ENCODE measurements around the gene DYNC2H1. TPM values are rescaled to one million over a fixed set of nuclear protein-coding genes. Genes with fewer than 3 reads are reported as not detected.

DYNC2H1 gene
- total RNA-seq, 2 experiments from 2014 or later, result 1.3 to 2.0 TPM

- Mint-ChIP-seq H3K4me1 (ENCODE audit: low read depth) (no peaks in the 10 kb centered on the region), H3K9me3 (no peaks in the 10 kb centered on the region), H3K4me3 (no peak overlapping the region), H3K36me3 (ENCODE audit: low read depth) (no peaks in the 10 kb centered on the region), H3K27ac (no peak overlapping the region), H3K27me3 (no peaks in the 10 kb centered on the region)
- ChIA-PET POLR2A (no interaction called here), CTCF (no interaction called here)
- DNase-seq (no peak), ATAC-seq (no peak)
- TF ChIP-seq, protein P1, sequence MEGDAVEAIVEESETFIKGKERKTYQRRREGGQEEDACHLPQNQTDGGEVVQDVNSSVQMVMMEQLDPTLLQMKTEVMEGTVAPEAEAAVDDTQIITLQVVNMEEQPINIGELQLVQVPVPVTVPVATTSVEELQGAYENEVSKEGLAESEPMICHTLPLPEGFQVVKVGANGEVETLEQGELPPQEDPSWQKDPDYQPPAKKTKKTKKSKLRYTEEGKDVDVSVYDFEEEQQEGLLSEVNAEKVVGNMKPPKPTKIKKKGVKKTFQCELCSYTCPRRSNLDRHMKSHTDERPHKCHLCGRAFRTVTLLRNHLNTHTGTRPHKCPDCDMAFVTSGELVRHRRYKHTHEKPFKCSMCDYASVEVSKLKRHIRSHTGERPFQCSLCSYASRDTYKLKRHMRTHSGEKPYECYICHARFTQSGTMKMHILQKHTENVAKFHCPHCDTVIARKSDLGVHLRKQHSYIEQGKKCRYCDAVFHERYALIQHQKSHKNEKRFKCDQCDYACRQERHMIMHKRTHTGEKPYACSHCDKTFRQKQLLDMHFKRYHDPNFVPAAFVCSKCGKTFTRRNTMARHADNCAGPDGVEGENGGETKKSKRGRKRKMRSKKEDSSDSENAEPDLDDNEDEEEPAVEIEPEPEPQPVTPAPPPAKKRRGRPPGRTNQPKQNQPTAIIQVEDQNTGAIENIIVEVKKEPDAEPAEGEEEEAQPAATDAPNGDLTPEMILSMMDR (IDR thresholded peaks at IDR 0.05), result no peak
- intact Hi-C loops (cut with micrococcal nuclease), result no loop called here
These were observed 157.1 kb downstream of the DYNC2H1 start for GRCh38 chr11:103266167-103266831.

GRCh38 chr11:103272876-103273275 is 163.7 kb downstream of the DYNC2H1 start:
- Mint-ChIP-seq H3K27ac (no peak overlapping the region), H3K27me3 (no peaks in the 10 kb centered on the region), H3K4me1 (ENCODE audit: low read depth) (no peaks in the 10 kb centered on the region), H3K36me3 (ENCODE audit: low read depth) (no peaks in the 10 kb centered on the region), H3K9me3 (no peaks in the 10 kb centered on the region), H3K4me3 (no peak overlapping the region)
- ChIA-PET POLR2A (no interaction called here), CTCF (no interaction called here)
- intact Hi-C loops (cut with micrococcal nuclease), result no loop called here
- ATAC-seq (no peak), DNase-seq (no peak)
- TF ChIP-seq, protein P1 (IDR thresholded peaks at IDR 0.05), result no peak

- ChIA-PET CTCF (no interaction called here), POLR2A (no interaction called here)
- Mint-ChIP-seq H3K27me3 (no peaks in the 10 kb centered on the region), H3K4me1 (ENCODE audit: low read depth) (no peaks in the 10 kb centered on the region), H3K4me3 (no peak overlapping the region), H3K36me3 (ENCODE audit: low read depth) (no peaks in the 10 kb centered on the region), H3K9me3 (no peaks in the 10 kb centered on the region), H3K27ac (no peak overlapping the region)
- ATAC-seq (no peak), DNase-seq (no peak)
- TF ChIP-seq, protein P1 (IDR thresholded peaks at IDR 0.05), result no peak
- intact Hi-C loops (cut with micrococcal nuclease), result no loop called here
These were observed 164.8 kb downstream of the DYNC2H1 start for GRCh38 chr11:103274025-103274424.

DNA sequence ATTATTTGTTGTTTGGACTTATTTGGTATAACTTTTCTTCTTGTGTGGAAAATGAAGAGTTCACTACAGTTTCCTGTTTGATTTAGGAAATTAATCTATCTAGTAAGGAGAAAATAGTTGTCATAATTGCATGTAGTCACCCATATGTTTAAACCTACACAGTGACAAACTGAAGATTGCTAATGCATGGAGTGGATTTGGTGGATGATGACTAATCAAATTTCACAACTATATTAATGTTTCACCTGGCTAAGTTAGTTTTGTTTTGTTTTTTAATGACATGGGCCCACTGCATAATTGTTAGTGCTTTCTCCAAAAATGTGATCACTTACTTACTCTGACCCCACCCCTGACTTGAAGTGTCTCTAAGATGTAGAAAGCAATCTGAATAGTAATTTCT is 170.6 kb downstream of the DYNC2H1 start:
- no peaks in the 10 kb centered on the region for H3K9me3 Mint-ChIP-seq
- no peak overlapping the region for H3K4me3 Mint-ChIP-seq
- no peaks in the 10 kb centered on the region for H3K27me3 Mint-ChIP-seq
- no peaks in the 10 kb centered on the region for H3K4me1 Mint-ChIP-seq (ENCODE audit: low read depth)
- H3K27ac Mint-ChIP-seq, result no peak overlapping the region
- TF ChIP-seq, protein P1 (IDR thresholded peaks at IDR 0.05), result no peak
- ChIA-PET POLR2A (no interaction called here), CTCF (no interaction called here)
- no peak for DNase-seq
- intact Hi-C loops (cut with micrococcal nuclease), result no loop called here
- H3K36me3 Mint-ChIP-seq (ENCODE audit: low read depth), result no peaks in the 10 kb centered on the region
- ATAC-seq, result no peak

GRCh38 chr11:103281301-103281700 is 172.1 kb downstream of the DYNC2H1 start:
- Mint-ChIP-seq H3K27ac (no peak overlapping the region), H3K4me3 (no peak overlapping the region), H3K9me3 (no peaks in the 10 kb centered on the region), H3K4me1 (ENCODE audit: low read depth) (no peaks in the 10 kb centered on the region), H3K27me3 (no peaks in the 10 kb centered on the region), H3K36me3 (ENCODE audit: low read depth) (no peaks in the 10 kb centered on the region)
- intact Hi-C loops (cut with micrococcal nuclease), result no loop called here
- ChIA-PET CTCF (no interaction called here), POLR2A (no interaction called here)
- no peak for DNase-seq
- no peak for ATAC-seq
- TF ChIP-seq, protein P1 (IDR thresholded peaks at IDR 0.05), result no peak

Measured in activated CD8-positive, alpha-beta T cell treated with anti-CD3 and anti-CD28 coated beads for 36 hours (primary cell).